Activated CD8-positive, alpha-beta memory T cell treated with anti-CD3 and anti-CD28 coated beads, Interleukin-2, amount 50 U/mL, for 48 hours (primary cell): ENCODE measurements around the gene RNU1-3.
"Not testable (repeated sequence)": the region's sequence is repeated elsewhere in the genome, so short reads cannot be mapped to it uniquely, and the experiment has no call there.

Source experiments
- DNase-seq: peaks from one replicate; pipeline ENCODE4 v3.0.0-alpha.2; 2020

RNU1-3 gene

DNA sequence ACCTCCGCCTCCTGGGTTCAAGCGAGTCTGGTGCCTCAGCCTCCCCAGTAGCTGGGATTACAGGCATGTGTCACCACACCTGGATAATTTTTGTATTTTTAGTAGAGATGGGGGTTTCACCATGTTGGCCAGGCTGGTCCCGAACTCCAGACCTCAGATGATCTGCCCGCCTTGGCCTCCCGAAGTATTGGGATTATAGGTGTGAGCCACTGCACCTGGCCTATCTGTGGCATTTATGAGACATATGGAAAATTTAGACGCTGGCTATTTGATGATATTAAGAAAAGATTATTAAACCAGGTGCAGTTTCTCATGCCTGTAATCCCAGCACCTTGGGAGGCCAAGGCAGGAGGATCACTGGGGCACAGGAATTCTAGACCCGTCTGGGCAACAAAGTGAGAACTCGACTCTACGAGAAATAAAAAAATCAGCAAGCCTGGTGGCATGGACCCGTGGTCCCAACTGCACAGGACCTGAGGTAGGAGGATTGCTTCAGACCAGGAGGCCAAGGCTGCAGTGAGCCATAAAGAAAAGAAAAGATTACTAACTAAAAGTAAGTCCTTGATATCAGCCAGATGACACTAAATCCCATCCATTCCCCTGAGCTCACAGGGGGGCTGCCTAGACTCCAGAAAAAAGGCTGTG is 30.1 kb downstream of the RNU1-3 start:
- peak; percentile 55 for DNase-seq

DNA sequence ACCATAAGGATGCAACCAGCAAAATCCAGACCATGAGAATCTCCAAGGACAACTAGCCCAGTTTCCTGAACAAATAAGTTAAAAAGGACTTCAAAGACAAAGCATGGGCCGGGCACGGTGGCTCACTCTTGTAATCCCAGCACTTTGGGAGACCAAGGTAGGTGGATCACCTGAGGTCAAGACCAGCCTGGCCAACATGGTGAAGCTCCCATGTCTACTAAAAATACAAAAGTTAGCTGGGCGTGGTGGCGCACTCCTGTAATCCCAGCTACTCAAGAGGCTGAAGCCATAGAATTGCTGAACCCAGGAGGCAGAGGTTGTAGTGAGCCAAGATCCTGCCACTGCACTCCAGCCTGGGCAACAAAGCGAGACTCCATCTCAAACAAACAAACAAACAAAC is 30.8 kb downstream of the RNU1-3 start:
- peak; percentile 53 for DNase-seq

DNA sequence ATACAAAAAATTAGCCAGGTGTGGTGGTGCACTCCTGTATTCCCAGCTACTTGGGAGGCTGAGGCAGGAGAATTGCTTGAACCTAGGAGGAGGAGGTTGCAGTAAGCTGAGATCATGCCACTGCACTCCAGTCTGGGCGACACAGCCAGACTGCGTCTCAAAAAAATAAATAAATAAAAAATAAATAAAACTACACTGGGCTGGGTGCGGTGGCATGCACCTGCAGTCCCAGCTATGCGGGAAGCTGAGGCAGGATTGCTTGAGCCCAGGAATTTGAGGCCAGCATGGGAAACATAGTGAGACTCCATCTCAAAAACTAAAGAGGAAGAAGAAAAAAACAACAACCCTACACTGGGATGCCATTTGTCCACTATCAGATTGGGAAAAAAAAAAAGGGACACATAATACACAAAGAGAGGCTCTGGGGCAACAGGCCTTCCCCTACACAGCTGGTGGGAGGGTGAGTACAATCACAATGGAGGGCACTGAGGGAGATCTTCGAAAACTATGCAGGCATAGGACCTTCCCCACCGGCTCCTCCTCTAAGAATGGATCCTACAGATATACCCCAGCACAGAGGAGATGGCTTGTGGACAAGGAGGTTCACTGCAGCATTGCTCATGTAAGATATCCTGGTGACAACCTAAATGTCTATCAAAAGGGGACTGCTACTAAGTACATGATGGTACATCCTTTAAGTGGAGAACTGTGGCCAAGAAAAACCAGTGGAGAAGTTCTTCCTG is 33.0 kb downstream of the RNU1-3 start:
- peak; percentile 53 for DNase-seq

DNA sequence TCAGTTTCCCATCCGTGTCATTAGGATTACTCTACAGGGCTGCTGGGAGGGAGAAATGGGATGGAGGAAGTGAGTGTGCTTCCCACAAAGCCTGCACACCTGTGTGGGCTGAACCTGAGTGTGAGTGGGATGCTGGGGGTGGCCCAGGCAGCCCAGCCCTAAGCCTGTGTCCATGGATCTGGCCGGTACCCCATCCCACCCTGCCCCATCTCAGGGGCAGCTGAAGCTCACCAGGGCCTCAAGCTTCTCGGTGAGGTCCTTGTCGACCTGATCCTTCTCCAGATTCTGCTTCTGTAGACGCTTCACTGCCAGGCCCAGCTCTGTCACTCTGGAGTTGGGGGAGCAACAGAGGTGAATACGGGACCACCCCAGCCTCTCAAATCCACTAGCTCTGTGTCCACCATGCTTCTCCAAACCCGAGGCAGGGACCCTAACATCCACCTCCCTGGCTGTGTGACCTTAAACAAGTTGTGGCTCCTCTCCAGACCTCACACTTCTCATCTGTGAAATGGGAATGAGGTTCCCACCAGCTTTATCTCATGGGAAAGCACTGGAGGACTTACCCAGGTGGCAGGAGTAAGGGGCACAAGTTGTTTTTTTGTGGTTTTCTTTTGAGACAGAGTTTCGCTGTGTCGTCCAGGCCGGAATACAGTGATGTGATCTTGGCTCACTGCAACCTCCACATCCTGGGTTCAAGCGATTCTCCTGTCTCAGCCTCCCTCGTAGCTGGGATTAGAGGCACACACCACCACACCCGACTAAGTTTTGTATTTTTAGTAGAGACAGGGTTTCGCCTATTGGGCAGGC is 34.5 kb downstream of the RNU1-3 start:
- peak; percentile 49 for DNase-seq

DNA sequence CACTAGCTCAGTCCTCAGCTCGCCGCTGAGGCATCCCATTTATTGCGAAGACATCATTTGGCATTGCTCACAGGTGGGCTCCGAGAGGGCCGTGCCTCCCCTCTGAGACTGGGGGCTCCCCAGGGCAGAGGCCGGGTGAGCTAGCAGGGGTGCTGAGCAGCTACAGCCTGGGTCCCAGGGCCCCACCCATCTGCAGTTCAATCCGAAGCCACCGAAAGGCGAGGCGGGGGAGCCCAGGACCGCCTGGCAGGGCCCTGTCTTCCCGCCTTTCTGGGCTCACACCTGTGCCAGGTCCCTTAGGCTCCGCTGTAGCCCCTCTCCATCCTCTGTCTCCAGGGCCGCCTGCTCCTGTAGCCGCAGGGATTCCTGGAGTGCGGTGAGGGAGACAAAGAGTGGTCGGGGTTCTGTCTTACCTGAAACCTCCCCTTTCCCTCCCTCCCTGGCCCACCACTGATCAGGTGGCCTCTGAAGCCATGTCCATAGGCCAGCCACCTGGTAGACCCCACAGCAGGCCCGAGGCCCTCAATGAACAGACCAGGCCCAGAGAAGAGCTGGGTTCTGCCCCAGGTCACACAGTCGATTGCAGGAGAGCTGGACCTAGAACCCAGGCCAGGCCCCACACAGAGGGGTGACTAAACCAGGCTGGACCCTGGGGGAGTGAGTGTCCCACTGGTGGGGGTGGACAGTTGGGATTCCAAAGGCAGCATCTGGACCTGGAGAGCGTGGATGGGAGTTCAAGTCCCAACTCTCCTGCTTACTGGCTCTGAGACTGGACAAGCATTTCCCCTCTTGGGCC is 35.3 kb downstream of the RNU1-3 start:
- DNase-seq = peak; percentile 62

DNA sequence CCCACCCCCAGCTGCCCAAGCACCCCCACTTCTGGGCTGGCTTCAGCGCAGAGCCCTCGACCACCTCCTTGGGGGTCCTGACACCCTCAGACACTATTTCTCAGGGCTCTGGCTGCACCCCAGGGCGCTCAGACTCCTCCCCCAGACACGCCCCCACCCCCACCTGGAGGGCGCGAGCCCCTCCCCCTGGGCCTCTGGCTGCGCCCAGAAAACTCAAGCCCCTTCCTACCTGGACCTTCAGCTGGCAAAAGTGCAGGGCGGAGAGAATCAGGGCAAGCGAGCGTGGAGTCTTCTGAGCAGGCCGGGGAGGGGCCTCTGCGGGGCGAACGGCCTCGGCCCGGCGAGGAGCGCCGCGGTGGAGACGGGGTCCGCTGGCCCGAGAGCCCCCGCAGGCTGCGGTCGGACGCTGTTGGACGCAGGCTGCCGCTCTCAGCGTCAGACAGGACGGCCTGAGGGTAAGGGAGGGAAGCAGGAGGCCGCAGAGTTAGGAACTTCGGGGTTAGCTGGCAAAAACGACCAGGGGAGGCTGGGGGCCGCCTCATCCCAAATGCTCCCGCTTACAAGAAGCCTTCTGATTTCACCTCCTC is 36.0 kb downstream of the RNU1-3 start:
- DNase-seq = peak; percentile 53

DNA sequence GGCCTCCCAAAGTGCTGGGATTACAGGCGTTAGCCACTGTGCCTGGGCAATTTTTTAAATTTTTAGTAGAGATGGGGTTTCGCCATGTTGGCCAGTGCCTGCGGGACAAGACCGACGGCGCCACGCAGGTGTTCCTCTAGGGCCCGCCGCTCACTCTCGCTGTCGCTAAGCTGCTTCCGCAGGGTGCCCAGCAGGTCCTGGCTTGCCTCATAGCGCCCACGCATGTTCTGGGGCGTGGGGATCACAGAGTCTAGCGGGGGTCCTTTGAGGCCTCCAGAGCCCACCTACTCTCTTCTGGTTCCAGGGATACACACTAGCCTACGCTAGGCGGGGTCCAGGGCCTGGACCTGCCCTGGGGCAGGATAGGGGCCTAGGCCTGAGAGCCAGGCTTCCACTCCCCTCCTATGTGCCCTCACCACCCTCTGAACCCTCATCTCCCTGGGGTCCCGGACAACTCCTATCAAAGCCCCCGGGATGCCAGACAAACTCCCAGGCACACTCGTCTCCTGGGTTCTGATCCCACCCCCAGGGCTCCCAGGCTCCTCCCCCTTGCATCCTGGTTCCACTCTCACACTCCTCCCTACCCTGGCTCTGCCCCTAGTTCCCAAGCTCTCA is 36.7 kb downstream of the RNU1-3 start:
- peak; percentile 57 for DNase-seq

DNA sequence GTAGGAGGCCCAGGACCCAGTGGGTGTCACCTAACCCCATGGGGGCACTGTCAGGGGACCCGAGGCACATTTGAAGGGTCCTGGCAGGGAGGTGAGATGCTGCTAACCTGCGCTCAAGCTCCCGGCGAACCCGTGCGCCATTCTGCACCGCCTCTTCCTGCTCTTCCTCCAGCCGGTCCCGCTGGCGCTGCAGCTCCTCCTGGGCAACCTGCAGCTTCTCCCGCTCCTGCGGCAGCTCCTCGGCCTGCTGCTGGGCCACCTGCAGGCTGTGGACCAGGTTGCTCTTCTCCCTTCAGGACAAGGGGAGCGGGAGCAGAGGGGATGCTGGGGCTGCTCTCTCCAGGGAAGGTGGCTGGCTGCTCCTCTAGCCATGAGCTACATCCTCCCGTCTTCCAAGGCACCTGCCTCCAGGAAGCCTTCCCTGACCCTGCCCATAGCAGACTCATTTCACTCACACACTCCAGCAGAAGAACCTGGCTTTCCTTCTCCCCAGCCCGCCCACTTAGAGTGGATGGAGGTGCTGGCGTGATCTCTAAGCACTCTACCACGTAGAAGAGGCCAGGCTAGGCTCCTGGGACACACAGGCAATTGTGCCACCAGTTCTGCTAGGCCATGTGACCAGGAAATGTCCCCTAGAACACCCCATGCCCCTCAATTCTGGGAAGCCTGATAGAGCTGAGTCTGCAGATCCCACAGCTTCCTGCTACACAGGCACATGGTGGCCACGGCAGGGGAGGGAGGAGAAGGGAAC is 38.2 kb downstream of the RNU1-3 start:
- DNase-seq = peak; percentile 61

DNA sequence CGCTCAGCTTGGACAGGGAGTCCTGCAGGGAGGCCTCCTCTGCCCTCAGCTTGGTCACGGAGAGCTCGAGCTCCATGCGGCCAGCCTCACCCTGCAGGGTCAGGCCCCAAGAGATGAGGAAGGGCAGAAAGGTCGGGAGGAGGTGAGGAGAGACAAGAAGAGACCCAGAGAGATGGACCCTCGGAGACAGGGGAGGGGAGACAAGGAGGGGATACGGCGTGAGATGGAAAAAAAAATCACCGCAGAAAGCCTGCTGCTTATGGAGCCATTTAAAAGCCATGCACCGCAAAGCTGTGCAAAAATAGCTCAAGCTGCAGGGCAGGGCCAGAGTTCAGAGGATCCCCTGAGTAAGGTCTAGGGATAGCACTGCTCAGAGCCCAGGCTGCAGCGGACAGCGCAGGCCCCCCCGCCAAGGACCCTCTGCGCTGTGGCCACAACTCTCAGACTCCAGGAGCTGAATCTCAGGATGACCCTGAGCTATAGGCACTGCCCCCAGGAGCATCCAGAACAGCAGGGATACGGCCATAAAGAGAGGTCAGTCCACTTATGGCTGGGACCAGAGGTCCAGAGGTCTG is 40.3 kb downstream of the RNU1-3 start:
- DNase-seq = not testable (repeated sequence)

DNA sequence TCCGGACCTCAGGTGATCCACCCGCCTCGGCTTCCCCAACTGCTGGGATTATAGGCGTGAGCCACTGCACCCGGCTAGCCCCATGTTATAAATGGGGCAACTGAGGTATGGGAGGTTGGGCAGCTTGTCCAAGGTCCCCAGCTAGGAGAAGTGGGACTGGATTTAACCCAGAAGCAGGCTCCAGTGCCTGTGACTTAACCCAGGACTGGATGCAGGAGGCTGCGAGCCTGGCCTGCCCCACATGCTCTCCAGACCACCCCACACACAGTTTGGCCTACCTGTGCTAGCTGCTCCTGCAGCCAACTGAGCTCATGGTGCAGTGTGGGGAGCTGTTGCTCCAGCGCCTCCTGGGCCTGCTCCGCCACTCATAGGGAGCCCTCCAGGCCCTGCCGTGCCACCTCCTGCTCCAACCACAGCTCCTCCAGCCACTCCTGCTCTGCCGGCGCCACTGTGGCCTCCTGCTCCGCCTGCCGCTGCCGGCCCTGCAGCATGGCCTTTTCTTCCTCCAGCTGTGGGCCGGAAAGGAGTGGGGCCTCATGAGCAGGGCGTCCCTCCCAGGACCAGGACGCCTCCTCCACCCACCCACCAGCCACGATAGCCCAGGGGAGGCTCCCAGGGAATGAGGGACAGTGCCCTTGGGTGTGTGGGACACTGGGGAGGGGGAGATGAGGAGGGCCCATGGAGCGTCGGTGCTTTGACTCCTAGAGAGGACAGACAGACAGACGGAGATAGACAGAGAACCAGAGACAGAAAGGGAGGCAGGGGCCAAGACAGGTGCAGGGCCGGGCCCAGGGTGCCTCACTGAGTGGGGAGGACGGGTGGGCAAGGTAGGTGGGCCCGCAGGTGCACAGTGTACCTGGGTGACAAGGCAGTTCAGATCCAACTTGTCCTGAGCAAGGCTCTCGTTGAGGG is 41.0 kb downstream of the RNU1-3 start:
- DNase-seq = peak; percentile 65

DNA sequence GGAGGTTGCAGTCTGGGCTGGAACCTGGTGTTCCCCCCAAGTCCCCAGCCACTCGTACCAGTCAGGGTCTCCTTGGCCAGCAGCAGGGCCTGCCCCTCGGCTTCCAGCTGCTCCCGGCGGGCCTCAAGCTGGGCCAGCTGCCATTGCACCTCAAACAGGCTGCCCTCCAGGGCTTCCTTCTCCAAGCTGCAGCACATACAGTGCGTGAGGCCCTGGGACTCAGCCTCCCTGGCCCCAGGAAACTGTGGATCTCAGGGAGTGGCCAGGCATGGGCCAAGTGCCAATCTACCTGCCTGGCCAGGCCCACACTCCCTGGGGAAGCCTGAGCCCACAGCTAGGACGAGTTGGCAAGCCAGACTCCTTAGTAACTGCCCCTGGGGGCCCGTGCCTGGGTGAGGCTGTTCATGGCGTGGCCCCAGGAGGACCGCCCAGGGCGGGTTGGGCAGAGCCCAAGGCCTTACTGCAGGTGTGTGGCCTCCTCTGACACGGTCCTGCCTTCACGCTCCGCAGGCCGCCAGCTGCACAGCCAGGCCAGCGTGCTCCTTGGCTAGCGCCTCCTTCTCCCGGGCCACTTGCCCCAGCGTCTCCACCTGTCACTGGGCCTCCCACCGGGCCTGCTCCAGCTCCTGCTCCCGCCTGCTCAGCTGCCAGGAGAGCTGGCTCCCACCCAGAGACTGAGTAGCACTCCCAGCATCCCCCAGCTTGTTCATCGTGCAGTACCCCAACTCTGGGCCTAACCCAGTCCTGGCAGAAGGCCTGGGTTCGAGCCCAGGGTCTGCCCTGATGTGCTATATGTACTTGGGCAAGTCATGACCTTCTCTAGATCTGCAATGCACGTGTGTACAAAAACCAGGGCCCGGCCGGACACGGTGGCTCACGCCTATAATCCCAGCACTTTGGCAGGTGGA is 42.7 kb downstream of the RNU1-3 start:
- peak; percentile 65 for DNase-seq

DNA sequence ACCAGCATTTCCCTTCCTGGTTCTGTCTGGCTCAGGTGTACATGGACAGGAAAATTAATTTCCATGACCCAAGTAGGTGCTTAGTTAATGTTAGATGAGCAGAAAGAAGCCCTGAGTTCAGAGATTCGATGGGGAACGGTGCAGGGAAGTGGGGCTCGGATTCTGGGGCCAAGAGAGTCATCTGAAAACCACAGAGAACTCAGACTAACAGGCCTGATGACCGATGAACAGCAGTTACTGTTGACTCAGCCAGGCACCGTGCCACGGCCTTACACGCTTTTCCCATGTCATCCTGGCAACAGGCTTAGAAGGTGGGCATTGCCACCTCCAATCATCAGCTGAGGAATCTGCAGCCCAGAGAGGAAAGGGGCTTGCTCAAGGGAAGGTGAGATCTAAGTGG is 43.4 kb downstream of the RNU1-3 start:
- DNase-seq = peak; percentile 57

DNA sequence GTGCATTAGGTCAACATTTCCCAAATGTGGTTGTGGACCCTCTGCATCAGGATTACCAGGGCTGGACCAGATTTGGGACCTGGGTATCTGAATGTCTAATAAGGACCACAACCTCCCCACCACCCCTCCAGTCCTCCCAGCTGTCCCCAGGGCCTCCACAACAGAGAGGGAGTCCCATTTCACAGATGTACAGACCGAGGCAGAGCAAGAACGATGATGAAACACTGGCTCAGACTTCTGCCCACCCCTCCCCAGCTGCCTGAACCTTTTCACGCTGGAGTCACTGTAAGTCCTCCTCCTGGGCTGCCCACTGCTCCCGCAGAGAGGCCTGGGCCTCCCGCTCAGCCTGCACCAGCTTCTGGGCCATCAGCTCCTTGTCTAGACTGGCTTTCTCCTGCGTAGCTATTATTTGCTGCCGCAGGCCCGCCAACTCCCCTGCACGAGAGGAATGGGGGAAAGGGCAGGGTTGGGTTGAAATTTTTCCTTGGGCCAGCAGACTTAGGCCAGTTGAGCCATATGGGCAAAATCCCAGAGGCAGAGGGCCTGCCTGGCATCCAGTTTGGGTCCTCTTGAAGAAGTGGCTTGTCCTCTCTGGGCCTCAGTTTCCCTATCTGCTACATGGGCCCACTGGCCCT is 45.0 kb downstream of the RNU1-3 start:
- peak; percentile 63 for DNase-seq

DNA sequence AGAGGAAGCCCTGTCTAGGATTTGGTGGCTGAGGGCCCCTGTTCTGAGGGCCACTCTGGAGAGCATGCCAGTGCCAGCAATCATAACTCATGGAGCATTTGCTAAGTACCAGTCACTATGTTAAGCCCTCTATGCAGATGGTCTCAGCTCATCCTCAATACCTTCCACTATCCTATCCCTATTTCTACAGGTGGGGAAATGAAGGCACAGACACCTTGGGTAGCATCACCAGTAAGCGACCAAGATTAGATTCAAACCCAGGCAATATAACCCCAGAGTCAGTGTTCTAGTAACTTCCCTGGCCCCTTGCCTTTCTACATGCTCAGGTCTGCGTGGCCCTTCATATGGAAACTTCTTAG is 45.5 kb downstream of the RNU1-3 start:
- DNase-seq = no peak

DNA sequence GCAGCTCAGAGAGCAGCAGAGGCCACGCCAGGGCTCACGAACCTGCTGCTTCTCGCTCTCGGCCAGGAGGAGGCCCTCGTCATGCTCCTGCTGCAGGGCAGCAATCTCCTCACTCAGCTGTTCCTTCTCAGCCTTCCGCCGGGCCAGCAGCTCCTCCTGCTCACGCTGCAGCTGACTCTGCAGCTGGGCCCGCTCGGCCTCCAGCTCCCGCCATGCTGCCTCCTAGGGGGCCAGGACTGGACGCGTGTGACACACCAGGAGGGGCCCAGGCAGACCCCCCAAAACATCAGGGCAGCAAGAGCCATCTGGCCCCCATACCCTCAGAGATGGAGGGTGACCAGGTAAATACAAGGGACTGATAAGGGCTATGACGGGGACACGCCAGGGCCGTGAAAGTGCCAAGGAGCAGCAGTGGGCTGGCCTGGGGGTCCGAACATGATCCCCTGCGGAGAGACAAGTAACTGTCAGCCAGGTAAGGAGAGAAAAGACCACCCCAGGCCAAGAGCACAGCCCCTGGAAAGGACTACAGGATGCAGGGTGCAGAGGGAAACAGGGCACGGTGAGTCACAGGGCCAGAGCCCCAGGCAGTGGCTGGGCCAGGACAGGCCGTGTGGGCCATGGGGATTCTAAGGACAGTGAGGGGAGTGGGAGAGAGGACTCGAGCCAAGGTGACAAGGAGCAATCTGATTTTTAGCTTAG is 46.8 kb downstream of the RNU1-3 start:
- peak; percentile 64 for DNase-seq

DNA sequence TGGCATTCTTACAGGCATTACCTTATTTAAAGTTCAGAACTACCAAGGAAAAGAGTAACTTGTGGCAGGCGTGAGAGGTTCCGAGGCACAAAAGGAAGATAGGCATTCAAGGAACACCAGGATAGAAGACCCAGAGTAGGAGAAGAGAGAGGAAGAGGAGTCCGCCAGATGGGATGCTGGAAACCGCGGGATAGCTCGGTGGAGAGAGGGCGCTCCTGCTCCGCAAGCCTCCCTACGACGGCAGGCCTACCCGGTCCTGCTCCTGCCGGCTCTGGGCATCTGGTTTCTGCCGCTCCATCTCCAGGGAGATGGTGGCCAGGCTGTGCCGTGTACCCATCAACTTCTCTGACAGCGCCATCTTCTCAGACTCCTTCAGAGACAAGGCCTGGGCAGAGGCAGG is 48.0 kb downstream of the RNU1-3 start:
- DNase-seq = peak; percentile 59

DNA sequence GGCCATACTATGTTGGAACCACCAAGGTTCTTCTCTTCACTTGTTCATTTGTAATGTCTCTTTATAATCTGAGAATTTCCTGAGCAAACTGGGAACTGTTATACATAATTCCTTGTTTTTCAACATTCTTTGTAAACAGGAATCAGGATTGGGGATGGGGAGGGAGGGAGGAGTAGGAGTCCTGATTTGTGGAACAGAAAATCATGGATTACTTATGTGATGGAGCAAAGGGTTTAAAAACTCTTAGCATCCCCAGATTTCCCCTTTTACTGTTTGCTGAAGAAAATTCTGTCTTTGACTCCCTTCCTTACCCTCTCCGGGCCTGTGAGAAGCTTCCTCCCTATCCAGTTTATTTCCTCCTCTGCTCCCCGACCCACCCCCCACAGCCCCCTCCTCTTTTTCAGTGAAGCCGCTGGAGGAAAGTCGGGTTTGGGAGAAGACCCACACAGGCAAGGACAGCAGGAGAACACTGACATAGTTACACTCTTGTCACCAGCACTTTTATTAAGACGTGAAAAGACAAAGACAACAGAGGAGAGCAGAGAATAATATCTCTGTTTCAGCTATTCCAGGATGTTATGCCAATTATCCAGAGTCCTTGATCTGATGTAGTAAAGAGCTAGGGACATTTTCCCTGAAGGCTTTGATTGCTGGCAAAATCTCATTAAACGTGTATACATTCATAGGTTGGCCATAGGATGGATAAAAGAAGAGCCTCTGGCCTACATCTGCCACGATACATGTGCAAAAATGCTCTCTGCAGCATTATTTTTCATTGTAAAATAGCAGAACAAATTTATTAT is 48.8 kb downstream of the RNU1-3 start:
- DNase-seq = peak; percentile 45
